C4-2B (cell line): Measurements from ENCODE around the gene AMBP.
"Not testable (repeated sequence)": the region's sequence is repeated elsewhere in the genome, so short reads cannot be mapped to it uniquely, and the experiment has no call there.

Experiments used
- CTCF ChIP-seq: fragments of 450-650 bp; conservative IDR thresholded peaks from 2 replicates; pipeline ENCODE4 v1.5.1; 2017; ENCODE audit warnings: mild to moderate bottlenecking
- ZFX ChIP-seq: fragments of 450-650 bp; IDR thresholded peaks from 2 replicates; pipeline ENCODE4 v1.6.1; 2017

GRCh38 chr9:114043660-114044059, 34.4 kb downstream of the AMBP start:
- TF ChIP-seq CTCF, ZFX: not testable (repeated sequence)
